ENCODE data around the gene DPAGT1. TPM values are rescaled to one million over a fixed set of nuclear protein-coding genes. Genes with fewer than 3 reads are reported as not detected.

Gene DPAGT1
- total and polyA plus RNA-seq, 2 experiments from 2014 or later = 37.2 to 52.6 TPM

DNA sequence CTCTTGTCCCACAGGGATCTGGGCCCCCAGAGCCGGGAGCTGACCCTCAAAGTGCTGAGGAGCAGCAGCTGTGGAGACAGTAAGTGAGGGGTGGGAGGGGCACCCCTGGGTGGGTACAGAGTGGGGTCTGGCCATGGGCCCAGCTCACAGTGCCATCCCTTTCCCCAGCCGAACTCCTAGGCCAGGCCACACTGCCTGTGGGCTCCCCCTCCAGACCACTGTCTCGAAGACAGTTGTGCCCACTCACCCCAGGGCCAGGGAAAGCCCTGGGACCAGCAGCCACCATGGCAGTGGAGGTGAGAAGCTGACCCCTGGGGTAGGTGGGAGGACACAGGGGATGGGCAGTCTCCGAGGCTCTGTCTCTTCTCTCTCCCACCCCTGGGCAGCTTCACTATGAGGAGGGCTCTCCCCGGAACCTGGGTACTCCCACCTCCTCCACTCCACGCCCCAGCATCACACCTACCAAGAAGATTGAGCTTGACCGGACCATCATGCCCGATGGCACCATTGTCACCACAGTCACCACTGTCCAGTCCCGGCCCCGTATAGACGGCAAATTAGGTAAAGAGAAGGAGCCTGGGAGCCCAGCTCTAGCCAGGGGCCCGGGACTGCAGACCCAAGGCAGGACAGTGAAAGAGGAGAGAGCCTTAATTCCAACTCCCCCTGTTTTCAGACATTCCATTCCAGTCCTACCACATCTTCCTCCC, 10.8 kb upstream of the DPAGT1 start:
- H2AFZ ChIP-seq = no peak overlapping the region
- H3K36me3 ChIP-seq (ENCODE audit: insufficient read depth) = no peaks in the 10 kb centered on the region
- H3K27ac Mint-ChIP-seq = no peak overlapping the region
- H3K9me3 Mint-ChIP-seq = no peaks in the 10 kb centered on the region
- no peak for DNase-seq (ENCODE audit: low spot score)
- 0 out of 2 replicates have a peak, but pooled peaks cover 5% of the 10 kb centered on the region for H3F3A ChIP-seq (replicated peaks; ENCODE audit: low read depth)
- H3K4me3 ChIP-seq = no peak overlapping the region
- H3K4me1 ChIP-seq (ENCODE audit: insufficient read depth) = peaks cover 15% of the 10 kb centered on the region
- no peaks in the 10 kb centered on the region; the same call in 2 of the 3 replicates for H3K36me3 Mint-ChIP-seq (ENCODE audit: low read depth)
- no peak overlapping the region for H3K4me2 ChIP-seq
- H4K20me1 ChIP-seq (replicated peaks; ENCODE audit: insufficient read depth) = no peaks in the 10 kb centered on the region
- ATAC-seq = no peak
- H3K4me1 Mint-ChIP-seq = peaks cover 14% of the 10 kb centered on the region
- H3K4me3 Mint-ChIP-seq = no peak overlapping the region
- no peaks in the 10 kb centered on the region for H3K79me2 ChIP-seq (replicated peaks; ENCODE audit: insufficient read depth)
- H3K27me3 ChIP-seq (ENCODE audit: insufficient read depth) = peaks cover 20% of the 10 kb centered on the region
- no peak overlapping the region for H3K27ac ChIP-seq (ENCODE audit: low read depth)
- no peaks in the 10 kb centered on the region for H3K9me2 ChIP-seq (ENCODE audit: insufficient read depth)
- TF ChIP-seq JUNB (IDR thresholded peaks at IDR 0.05; ENCODE audit: unreplicated experiment) = no peak
- peaks cover 16% of the 10 kb centered on the region for H3K27me3 Mint-ChIP-seq (ENCODE audit: insufficient read depth, low read depth, poor library complexity)

GRCh38 chr11:119111361-119111925, 9.8 kb upstream of the DPAGT1 start:
- Mint-ChIP-seq H3K27me3 (ENCODE audit: insufficient read depth, low read depth, poor library complexity) (peaks cover 19% of the 10 kb centered on the region), H3K27ac (no peak overlapping the region), H3K36me3 (ENCODE audit: low read depth) (no peaks in the 10 kb centered on the region; the same call in 2 of the 3 replicates), H3K4me1 (peaks cover 19% of the 10 kb centered on the region), H3K9me3 (no peaks in the 10 kb centered on the region), H3K4me3 (no peak overlapping the region)
- Histone ChIP-seq H3K79me2 (replicated peaks; ENCODE audit: insufficient read depth) (no peaks in the 10 kb centered on the region), H4K20me1 (replicated peaks; ENCODE audit: insufficient read depth) (no peaks in the 10 kb centered on the region), H3K27ac (ENCODE audit: low read depth) (no peak overlapping the region), H3K4me3 (no peak overlapping the region), H3K4me1 (ENCODE audit: insufficient read depth) (peaks cover 19% of the 10 kb centered on the region), H2AFZ (no peak overlapping the region), H3K36me3 (ENCODE audit: insufficient read depth) (no peaks in the 10 kb centered on the region), H3K4me2 (no peak overlapping the region), H3K27me3 (ENCODE audit: insufficient read depth) (peaks cover 20% of the 10 kb centered on the region), H3F3A (replicated peaks; ENCODE audit: low read depth) (peaks cover 5% of the 10 kb centered on the region; the same call in 1 of the 2 replicates), H3K9me2 (ENCODE audit: insufficient read depth) (no peaks in the 10 kb centered on the region)
- DNase-seq (ENCODE audit: low spot score) = no peak
- no peak for ATAC-seq
- no peak for TF ChIP-seq EZH2 (IDR thresholded peaks at IDR 0.05; ENCODE audit: low read depth, unreplicated experiment)
- no peak for TF ChIP-seq ETS1 (IDR thresholded peaks at IDR 0.05)
- no peak for TF ChIP-seq JUNB (IDR thresholded peaks at IDR 0.05; ENCODE audit: unreplicated experiment)
- no peak for TF ChIP-seq STAT1 (IDR thresholded peaks at IDR 0.05; ENCODE audit: unreplicated experiment)
- TF ChIP-seq, protein P1, sequence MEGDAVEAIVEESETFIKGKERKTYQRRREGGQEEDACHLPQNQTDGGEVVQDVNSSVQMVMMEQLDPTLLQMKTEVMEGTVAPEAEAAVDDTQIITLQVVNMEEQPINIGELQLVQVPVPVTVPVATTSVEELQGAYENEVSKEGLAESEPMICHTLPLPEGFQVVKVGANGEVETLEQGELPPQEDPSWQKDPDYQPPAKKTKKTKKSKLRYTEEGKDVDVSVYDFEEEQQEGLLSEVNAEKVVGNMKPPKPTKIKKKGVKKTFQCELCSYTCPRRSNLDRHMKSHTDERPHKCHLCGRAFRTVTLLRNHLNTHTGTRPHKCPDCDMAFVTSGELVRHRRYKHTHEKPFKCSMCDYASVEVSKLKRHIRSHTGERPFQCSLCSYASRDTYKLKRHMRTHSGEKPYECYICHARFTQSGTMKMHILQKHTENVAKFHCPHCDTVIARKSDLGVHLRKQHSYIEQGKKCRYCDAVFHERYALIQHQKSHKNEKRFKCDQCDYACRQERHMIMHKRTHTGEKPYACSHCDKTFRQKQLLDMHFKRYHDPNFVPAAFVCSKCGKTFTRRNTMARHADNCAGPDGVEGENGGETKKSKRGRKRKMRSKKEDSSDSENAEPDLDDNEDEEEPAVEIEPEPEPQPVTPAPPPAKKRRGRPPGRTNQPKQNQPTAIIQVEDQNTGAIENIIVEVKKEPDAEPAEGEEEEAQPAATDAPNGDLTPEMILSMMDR (conservative IDR thresholded peaks at IDR 0.05; ENCODE audit: low read depth in 2 of 2) = no peak
- no peak for TF ChIP-seq ZNF114 (CRISPR knock-in tag; IDR thresholded peaks at IDR 0.05)
- no peak for TF ChIP-seq CREB1 (CRISPR knock-in tag; IDR thresholded peaks at IDR 0.05; ENCODE audit: low read depth)
- no peak for TF ChIP-seq EZH2phosphoT487 (IDR thresholded peaks at IDR 0.05; ENCODE audit: unreplicated experiment)
- no peak for TF ChIP-seq POLR2AphosphoS5 (IDR thresholded peaks at IDR 0.05; ENCODE audit: low read depth)
- no peak for TF ChIP-seq NANOG (IDR thresholded peaks at IDR 0.05; ENCODE audit: borderline replicate concordance)
- TF ChIP-seq, protein P2, sequence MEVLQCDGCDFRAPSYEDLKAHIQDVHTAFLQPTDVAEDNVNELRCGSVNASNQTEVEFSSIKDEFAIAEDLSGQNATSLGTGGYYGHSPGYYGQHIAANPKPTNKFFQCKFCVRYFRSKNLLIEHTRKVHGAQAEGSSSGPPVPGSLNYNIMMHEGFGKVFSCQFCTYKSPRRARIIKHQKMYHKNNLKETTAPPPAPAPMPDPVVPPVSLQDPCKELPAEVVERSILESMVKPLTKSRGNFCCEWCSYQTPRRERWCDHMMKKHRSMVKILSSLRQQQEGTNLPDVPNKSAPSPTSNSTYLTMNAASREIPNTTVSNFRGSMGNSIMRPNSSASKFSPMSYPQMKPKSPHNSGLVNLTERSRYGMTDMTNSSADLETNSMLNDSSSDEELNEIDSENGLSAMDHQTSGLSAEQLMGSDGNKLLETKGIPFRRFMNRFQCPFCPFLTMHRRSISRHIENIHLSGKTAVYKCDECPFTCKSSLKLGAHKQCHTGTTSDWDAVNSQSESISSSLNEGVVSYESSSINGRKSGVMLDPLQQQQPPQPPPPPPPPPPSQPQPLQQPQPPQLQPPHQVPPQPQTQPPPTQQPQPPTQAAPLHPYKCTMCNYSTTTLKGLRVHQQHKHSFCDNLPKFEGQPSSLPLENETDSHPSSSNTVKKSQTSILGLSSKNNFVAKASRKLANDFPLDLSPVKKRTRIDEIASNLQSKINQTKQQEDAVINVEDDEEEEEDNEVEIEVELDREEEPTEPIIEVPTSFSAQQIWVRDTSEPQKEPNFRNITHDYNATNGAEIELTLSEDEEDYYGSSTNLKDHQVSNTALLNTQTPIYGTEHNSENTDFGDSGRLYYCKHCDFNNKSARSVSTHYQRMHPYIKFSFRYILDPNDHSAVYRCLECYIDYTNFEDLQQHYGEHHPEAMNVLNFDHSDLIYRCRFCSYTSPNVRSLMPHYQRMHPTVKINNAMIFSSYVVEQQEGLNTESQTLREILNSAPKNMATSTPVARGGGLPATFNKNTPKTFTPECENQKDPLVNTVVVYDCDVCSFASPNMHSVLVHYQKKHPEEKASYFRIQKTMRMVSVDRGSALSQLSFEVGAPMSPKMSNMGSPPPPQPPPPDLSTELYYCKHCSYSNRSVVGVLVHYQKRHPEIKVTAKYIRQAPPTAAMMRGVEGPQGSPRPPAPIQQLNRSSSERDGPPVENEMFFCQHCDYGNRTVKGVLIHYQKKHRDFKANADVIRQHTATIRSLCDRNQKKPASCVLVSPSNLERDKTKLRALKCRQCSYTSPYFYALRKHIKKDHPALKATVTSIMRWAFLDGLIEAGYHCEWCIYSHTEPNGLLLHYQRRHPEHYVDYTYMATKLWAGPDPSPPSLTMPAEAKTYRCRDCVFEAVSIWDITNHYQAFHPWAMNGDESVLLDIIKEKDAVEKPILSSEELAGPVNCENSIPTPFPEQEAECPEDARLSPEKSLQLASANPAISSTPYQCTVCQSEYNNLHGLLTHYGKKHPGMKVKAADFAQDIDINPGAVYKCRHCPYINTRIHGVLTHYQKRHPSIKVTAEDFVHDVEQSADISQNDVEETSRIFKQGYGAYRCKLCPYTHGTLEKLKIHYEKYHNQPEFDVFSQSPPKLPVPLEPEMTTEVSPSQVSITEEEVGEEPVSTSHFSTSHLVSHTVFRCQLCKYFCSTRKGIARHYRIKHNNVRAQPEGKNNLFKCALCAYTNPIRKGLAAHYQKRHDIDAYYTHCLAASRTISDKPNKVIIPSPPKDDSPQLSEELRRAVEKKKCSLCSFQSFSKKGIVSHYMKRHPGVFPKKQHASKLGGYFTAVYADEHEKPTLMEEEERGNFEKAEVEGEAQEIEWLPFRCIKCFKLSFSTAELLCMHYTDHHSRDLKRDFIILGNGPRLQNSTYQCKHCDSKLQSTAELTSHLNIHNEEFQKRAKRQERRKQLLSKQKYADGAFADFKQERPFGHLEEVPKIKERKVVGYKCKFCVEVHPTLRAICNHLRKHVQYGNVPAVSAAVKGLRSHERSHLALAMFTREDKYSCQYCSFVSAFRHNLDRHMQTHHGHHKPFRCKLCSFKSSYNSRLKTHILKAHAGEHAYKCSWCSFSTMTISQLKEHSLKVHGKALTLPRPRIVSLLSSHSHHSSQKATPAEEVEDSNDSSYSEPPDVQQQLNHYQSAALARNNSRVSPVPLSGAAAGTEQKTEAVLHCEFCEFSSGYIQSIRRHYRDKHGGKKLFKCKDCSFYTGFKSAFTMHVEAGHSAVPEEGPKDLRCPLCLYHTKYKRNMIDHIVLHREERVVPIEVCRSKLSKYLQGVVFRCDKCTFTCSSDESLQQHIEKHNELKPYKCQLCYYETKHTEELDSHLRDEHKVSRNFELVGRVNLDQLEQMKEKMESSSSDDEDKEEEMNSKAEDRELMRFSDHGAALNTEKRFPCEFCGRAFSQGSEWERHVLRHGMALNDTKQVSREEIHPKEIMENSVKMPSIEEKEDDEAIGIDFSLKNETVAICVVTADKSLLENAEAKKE (CRISPR knock-in tag; IDR thresholded peaks at IDR 0.05) = no peak

All from GM23338 (cell line).